ENCODE data around the gene RBP5. TPM values are rescaled to one million over a fixed set of nuclear protein-coding genes. Genes with fewer than 3 reads are reported as not detected.
A peak's percentile ranks its signal among the peaks of the same experiment; 100 is the strongest.

RBP5 gene
- total and polyA plus RNA-seq, 8 donors: 0.73 to 7.8 (median 2.4) TPM

DNA sequence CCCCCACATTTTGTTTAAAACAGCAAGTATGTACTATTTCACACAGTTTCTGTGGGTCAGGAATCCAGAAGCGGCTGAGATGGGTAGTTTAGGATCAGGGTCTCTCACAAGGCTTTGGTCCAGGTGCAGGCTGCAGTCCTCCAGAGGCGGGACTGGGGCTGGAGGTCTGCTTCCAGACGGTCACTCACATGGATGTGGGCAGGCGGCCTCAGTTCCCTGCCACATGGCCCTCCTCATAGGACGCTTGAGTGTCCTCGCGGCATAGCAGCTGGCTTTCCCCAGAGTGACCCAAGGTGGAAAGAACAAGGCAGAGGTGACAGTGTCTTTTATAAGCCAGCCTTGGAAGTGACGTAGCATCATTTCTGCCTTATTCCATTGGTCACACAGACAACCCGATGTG is 11.8 kb downstream of the RBP5 start:
- no peak for DNase-seq
- H3K27ac ChIP-seq: no peak overlapping the region
- H3K4me3 ChIP-seq: no peak overlapping the region

GRCh38 chr12:7116196-7116595 is 12.5 kb downstream of the RBP5 start:
- FAIRE-seq: no peak
- Histone ChIP-seq H3K27me3 (no peaks in the 10 kb centered on the region), H3K9me3 (no peaks in the 10 kb centered on the region), H3K27ac (no peak overlapping the region), H3K4me1 (peaks cover 0 to 7% (median 0%) of the 10 kb centered on the region in 3 donors), H3K4me3 (no peak overlapping the region), H3K36me3 (no peaks in the 10 kb centered on the region)
- no peak for ATAC-seq
- no peak for DNase-seq
- 73 to 76% methylated on average over 3 of the region's 3 CpGs for WGBS, 2 donors
- TF ChIP-seq, protein P1, sequence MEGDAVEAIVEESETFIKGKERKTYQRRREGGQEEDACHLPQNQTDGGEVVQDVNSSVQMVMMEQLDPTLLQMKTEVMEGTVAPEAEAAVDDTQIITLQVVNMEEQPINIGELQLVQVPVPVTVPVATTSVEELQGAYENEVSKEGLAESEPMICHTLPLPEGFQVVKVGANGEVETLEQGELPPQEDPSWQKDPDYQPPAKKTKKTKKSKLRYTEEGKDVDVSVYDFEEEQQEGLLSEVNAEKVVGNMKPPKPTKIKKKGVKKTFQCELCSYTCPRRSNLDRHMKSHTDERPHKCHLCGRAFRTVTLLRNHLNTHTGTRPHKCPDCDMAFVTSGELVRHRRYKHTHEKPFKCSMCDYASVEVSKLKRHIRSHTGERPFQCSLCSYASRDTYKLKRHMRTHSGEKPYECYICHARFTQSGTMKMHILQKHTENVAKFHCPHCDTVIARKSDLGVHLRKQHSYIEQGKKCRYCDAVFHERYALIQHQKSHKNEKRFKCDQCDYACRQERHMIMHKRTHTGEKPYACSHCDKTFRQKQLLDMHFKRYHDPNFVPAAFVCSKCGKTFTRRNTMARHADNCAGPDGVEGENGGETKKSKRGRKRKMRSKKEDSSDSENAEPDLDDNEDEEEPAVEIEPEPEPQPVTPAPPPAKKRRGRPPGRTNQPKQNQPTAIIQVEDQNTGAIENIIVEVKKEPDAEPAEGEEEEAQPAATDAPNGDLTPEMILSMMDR (IDR thresholded peaks at IDR 0.05): no peak
- intact Hi-C loops (cut with DNase I): no loop called here

More for the DNA sequence above, 11.8 kb downstream of the RBP5 start:
- H3K27me3 ChIP-seq: no peaks in the 10 kb centered on the region
- no peaks in the 10 kb centered on the region for H3K36me3 ChIP-seq
- WGBS, 2 donors: 81 to 93% methylated on average over 9 of the region's 9 CpGs
- peaks cover 0 to 7% (median 0%) of the 10 kb centered on the region in 3 donors for H3K4me1 ChIP-seq
- FAIRE-seq (no peak), ATAC-seq (no peak)
- TF ChIP-seq, protein P1 (IDR thresholded peaks at IDR 0.05): no peak
- intact Hi-C loops (cut with DNase I): no loop called here
- H3K9me3 ChIP-seq: no peaks in the 10 kb centered on the region

GRCh38 chr12:7114851-7115250 is 13.8 kb downstream of the RBP5 start:
- no peaks in the 10 kb centered on the region for H3K9me3 ChIP-seq
- DNase-seq (no peak), FAIRE-seq (no peak), ATAC-seq (no peak)
- no peak overlapping the region for H3K27ac ChIP-seq
- H3K36me3 ChIP-seq: no peaks in the 10 kb centered on the region
- no peak overlapping the region for H3K4me3 ChIP-seq
- TF ChIP-seq, protein P1 (IDR thresholded peaks at IDR 0.05): no peak
- H3K4me1 ChIP-seq: peaks cover 0 to 7% (median 0%) of the 10 kb centered on the region in 3 donors
- 79 to 82% methylated on average over 6 of the region's 6 CpGs for WGBS, 2 donors
- no peaks in the 10 kb centered on the region for H3K27me3 ChIP-seq
- intact Hi-C loops (cut with DNase I): no loop called here

DNA sequence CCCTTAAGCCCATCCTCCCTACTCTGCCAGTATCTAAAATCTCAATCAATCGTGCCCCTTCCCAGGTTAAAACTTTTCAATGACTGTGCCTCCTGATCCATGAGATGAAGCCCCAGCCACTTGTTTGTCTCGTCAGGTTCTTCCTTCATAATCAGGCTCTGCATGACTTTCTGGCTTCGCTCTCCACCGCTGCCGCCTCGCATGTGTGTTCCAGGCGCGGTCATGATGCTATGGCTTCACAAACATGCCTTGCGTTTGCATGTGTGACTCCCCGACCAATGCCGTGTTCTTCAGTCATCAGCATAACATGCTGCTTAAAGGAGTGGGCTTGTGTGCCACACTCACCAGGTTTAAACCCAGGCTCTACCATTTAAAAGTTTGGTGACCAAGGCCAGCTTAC is 14.7 kb downstream of the RBP5 start:
- Histone ChIP-seq H3K27ac (no peak overlapping the region), H3K4me3 (no peak overlapping the region), H3K36me3 (no peaks in the 10 kb centered on the region), H3K9me3 (no peaks in the 10 kb centered on the region), H3K4me1 (peaks cover 0 to 7% (median 5%) of the 10 kb centered on the region in 3 donors), H3K27me3 (no peaks in the 10 kb centered on the region)
- intact Hi-C loops (cut with DNase I): no loop called here
- ATAC-seq (no peak), DNase-seq (peak in 1 of 6 donors; percentile 30), FAIRE-seq (no peak)
- TF ChIP-seq, protein P1 (IDR thresholded peaks at IDR 0.05): no peak
- WGBS, 2 donors: 77 to 82% methylated on average over 11 of the region's 11 CpGs

DNA sequence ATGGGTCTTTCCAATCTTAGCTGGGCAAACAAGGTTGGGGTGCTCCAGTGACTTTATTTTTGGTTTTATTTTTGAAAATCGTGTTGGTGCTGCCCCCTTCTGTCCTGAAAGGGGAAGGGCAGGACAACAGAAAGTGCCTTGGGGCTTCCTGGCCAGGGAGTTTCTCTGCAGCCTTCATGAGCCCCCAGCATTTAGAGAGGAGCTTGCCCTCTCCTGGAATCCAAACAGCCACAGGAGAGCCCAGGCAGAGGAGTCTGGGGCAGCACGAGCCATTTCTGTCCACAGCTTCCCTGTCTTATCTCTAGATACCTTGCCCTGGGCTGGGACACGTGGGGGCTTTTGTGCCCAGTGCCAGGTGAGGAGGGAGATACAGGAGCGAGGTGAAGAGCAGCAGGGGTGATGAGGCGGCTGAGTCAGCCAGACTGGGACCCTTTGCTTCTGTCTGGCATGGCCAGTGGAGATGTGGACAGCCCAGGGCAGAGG is 15.3 kb downstream of the RBP5 start:
- Histone ChIP-seq H3K27me3 (no peaks in the 10 kb centered on the region), H3K4me1 (peaks cover 0 to 7% (median 5%) of the 10 kb centered on the region in 3 donors), H3K36me3 (no peaks in the 10 kb centered on the region), H3K27ac (no peak overlapping the region), H3K9me3 (no peaks in the 10 kb centered on the region), H3K4me3 (no peak overlapping the region)
- intact Hi-C loops (cut with DNase I): no loop called here
- ATAC-seq (peak in 3 of 4 donors; percentile 19 to 33 (median 23)), DNase-seq (peak in 1 of 6 donors; percentile 46), FAIRE-seq (no peak)
- 16 to 34% methylated on average over 5 of the region's 5 CpGs for WGBS, 2 donors
- TF ChIP-seq, protein P1 (IDR thresholded peaks at IDR 0.05): peak; percentile 77 to 83 (median 80)

Measured in pancreas (tissue), 10 donors.